GM12878 (cell line): ENCODE results near the gene SRF. TPM values are rescaled to one million over a fixed set of nuclear protein-coding genes. Genes with fewer than 3 reads are reported as not detected.

Source experiments
- ATAC-seq: fragments of 200-7000 bp; cut with Tn5 transposase; 3 replicates; pipeline ENCODE4 v1.9.1; 2020; ENCODE audit warnings: mild to moderate bottlenecking, moderate library complexity
- BruUV-seq: library from RNA; stranded (reverse); fragments of 400-500 nt; replicated peaks from 2 replicates; lab custom pipeline; 2021; lab: Mats Ljungman, UMichigan
- CTCF ChIA-PET: fragments of 300-600 bp; sonication (Branson Sonifier 250); formaldehyde crosslinking; extraction: SDS; loops from one replicate; lab custom pipeline; 2021; ENCODE audit warnings: inconsistent platforms; lab: Yijun Ruan, JAX
- POLR2A ChIA-PET: fragments of 350-600 bp; formaldehyde crosslinking; extraction: SDS; loops from one replicate; lab custom pipeline; 2021; ENCODE audit warnings: inconsistent platforms; lab: Charles Lee
- RAD21 ChIA-PET: fragments of 300-600 bp; sonication (Branson Sonifier 250); formaldehyde crosslinking; loops from one replicate; lab custom pipeline; 2023; ENCODE audit warnings: antibody characterized with exemption; ENCODE audit not compliant: unreplicated experiment; lab: Charles Lee
- SMC1A ChIA-PET: fragments of 300-600 bp; sonication (Branson Sonifier 250); formaldehyde crosslinking; loops from one replicate; lab custom pipeline; 2023; ENCODE audit not compliant: unreplicated experiment, uncharacterized antibody; lab: Charles Lee
- DNase-seq: peaks from one replicate; pipeline ENCODE4 v3.0.0-alpha.2; 2011; ENCODE audit warnings: low read depth, low spot score
- FAIRE-seq: peaks from 3 replicates; lab custom pipeline; 2011; peaks lifted over from hg19 to GRCh38; lab: Jason Lieb, UNC
- H2AFZ ChIP-seq: 2 replicates; pipeline ENCODE4 v1.6.0; 2011; ENCODE audit warnings: low read depth, low read length, control low read depth; ENCODE audit not compliant: control insufficient read depth
- H3K27ac ChIP-seq: 2 replicates; pipeline ENCODE4 v1.5.1; 2011; ENCODE audit warnings: control low read depth; ENCODE audit not compliant: control insufficient read depth, insufficient read depth
- H3K27me3 ChIP-seq, 2 experiments: replicated peaks in 1 of 2; 2 replicates each; pipeline versions ENCODE4 v1.6.0 to v1.6.1; 2011; ENCODE audit warnings: low read length in 1 of 2; ENCODE audit not compliant: control insufficient read depth in 2 of 2, insufficient read depth in 2 of 2
- H3K36me3 ChIP-seq, 2 experiments: 2 replicates each; pipeline ENCODE4 v1.5.1; 2011; ENCODE audit warnings: low read length in 1 of 2; ENCODE audit not compliant: control insufficient read depth in 2 of 2, insufficient read depth in 2 of 2
- H3K4me1 ChIP-seq: 2 replicates; pipeline ENCODE4 v1.6.1; 2011; ENCODE audit warnings: mild to moderate bottlenecking, low read length, moderate library complexity, mixed read lengths; ENCODE audit not compliant: control insufficient read depth, insufficient read depth
- H3K4me2 ChIP-seq: 2 replicates; pipeline ENCODE4 v1.6.0; 2011; ENCODE audit warnings: control low read depth; ENCODE audit not compliant: control insufficient read depth, insufficient read depth
- H3K4me3 ChIP-seq: fragments of 200-600 bp; sonication (generic); 2 replicates; pipeline ENCODE4 v1.5.1; 2016
- H3K79me2 ChIP-seq: 2 replicates; pipeline ENCODE4 v1.6.0; 2011; ENCODE audit warnings: low read length; ENCODE audit not compliant: control insufficient read depth, insufficient read depth
- H3K9ac ChIP-seq: 2 replicates; pipeline ENCODE4 v1.8.0; 2011; ENCODE audit warnings: low read length, control low read depth, mixed read lengths; ENCODE audit not compliant: control insufficient read depth, insufficient read depth
- H3K9me3 ChIP-seq: replicated peaks from 3 replicates; pipeline ENCODE4 v1.5.1; 2011; ENCODE audit warnings: mild to moderate bottlenecking, low read length; ENCODE audit not compliant: control insufficient read depth, insufficient read depth
- H4K20me1 ChIP-seq: 2 replicates; pipeline ENCODE4 v1.6.0; 2011; ENCODE audit not compliant: control insufficient read depth, insufficient read depth
- ATF7 ChIP-seq: fragments of 450-650 bp; IDR thresholded peaks from 2 replicates; pipeline ENCODE4 v1.6.1; 2016; ENCODE audit warnings: low read depth, mild to moderate bottlenecking
- RUNX3 ChIP-seq: IDR thresholded peaks from 2 replicates; pipeline ENCODE4 v1.6.1; 2012; ENCODE audit warnings: low read length, inconsistent platforms
- SMAD1 ChIP-seq: fragments of 450-650 bp; IDR thresholded peaks from 2 replicates; pipeline ENCODE4 v1.6.1; 2018; ENCODE audit warnings: mild to moderate bottlenecking, low read depth; ENCODE audit not compliant: partially characterized antibody
- WGBS: methylation state at CpG from one replicate; pipeline ENCODE4 v1.1.6; 2016; ENCODE audit warnings: low lambda C conversion rate; ENCODE audit not compliant: insufficient replicate concordance, insufficient coverage; ENCODE audit errors: missing lambda C conversion rate; 5-methylcytosine and 5-hydroxymethylcytosine counted together
- in situ Hi-C: fragments of 300-500 bp; cut with MboI; formaldehyde crosslinking; loops from 9 replicates; pipeline ENCODE4 v1.14.3; 2018; ENCODE audit warnings: mixed read lengths
- intact Hi-C: fragments of 100-400 bp; cut with micrococcal nuclease; formaldehyde crosslinking; loops from one replicate; pipeline ENCODE4 v1.14.2; 2022; ENCODE audit not compliant: unreplicated experiment
- polyA plus RNA-seq, 11 experiments: library from polyadenylated mRNA; depleted of rRNA in 4 of 11; unstranded in 6 of 11; stranded (reverse) in 5 of 11; fragments of >200 nt; fragmentation: Nextera tagmentation in 4 of 11; fragmentation: Illumina TruSeq in 1 of 11; extraction: Ambion mirVana in 4 of 11; extraction: Trizol in 1 of 11; gene quantifications; 1 replicate in 1 of 11; 2 replicates in 10 of 11; pipeline versions ENCODE4 v1.2.1 to v1.2.3, GENCODE V29; 2011 to 2016; ENCODE audit warnings: inconsistent platforms in 2 of 11, missing spikeins in 2 of 11, low read depth in 1 of 11
- total RNA-seq, 4 experiments: library from RNA; depleted of rRNA in 3 of 4; stranded (reverse); fragments of >200 nt in 3 of 4; fragmentation: Illumina TruSeq in 1 of 4; extraction: Trizol in 1 of 4; gene quantifications; 2 replicates each; pipeline versions ENCODE4 v1.2.1 to v1.2.3, GENCODE V29; 2013 to 2021
- TF ChIP-seq, protein P1 (sequence below): fragments of 450-650 bp; IDR thresholded peaks from 2 replicates; pipeline ENCODE4 v1.6.1; 2018; ENCODE audit warnings: borderline replicate concordance, mild to moderate bottlenecking; ENCODE audit not compliant: partially characterized antibody
- TF ChIP-seq, protein P2 (sequence below): IDR thresholded peaks from 2 replicates; pipeline ENCODE4 v1.6.1; 2012; ENCODE audit warnings: low read depth, low read length, improper control_type of control experiment
- TF ChIP-seq, protein P3 (sequence below): fragments of 450-650 bp; IDR thresholded peaks from 2 replicates; pipeline ENCODE4 v1.6.1; 2016; ENCODE audit warnings: mild to moderate bottlenecking
- TF ChIP-seq, protein P4 (sequence below): fragments of 450-650 bp; IDR thresholded peaks from 2 replicates; pipeline ENCODE4 v1.6.1; 2017; ENCODE audit warnings: mild to moderate bottlenecking, low read depth, inconsistent platforms; ENCODE audit not compliant: poor library complexity, severe bottlenecking
- TF ChIP-seq, protein P5 (sequence below): fragments of 450-650 bp; IDR thresholded peaks from 2 replicates; pipeline ENCODE4 v1.6.1; 2017; ENCODE audit warnings: mild to moderate bottlenecking, moderate library complexity
- TF ChIP-seq, protein P6 (sequence below): IDR thresholded peaks from 2 replicates; pipeline ENCODE4 v1.6.1; 2012; ENCODE audit warnings: low read depth, low read length, improper control_type of control experiment

The SRF gene
- total and polyA plus RNA-seq, 10 of the 15 experiments (the other 5 are each of a cell fraction or from before 2014, with no cell fraction given): 2.3 to 56.3 (median 28.2) TPM

DNA sequence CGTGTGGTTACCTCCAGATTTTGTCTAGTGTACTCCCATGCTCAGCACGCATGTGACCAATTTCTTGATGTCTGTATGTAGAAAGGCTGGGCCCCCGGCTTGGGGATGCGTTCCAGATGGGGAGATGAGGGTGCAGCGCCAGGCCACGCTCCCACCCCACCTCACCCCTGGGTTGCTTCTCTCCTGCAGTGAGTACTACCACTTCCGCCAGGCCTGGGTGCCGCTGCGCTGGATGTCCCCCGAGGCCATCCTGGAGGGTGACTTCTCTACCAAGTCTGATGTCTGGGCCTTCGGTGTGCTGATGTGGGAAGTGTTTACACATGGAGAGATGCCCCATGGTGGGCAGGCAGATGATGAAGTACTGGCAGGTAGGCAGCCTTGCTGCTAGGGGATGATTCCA lies 11.5 kb upstream of the SRF start:
- H4K20me1 ChIP-seq: no peaks in the 10 kb centered on the region
- POLR2A ChIA-PET: no interaction called here
- TF ChIP-seq, protein P1, sequence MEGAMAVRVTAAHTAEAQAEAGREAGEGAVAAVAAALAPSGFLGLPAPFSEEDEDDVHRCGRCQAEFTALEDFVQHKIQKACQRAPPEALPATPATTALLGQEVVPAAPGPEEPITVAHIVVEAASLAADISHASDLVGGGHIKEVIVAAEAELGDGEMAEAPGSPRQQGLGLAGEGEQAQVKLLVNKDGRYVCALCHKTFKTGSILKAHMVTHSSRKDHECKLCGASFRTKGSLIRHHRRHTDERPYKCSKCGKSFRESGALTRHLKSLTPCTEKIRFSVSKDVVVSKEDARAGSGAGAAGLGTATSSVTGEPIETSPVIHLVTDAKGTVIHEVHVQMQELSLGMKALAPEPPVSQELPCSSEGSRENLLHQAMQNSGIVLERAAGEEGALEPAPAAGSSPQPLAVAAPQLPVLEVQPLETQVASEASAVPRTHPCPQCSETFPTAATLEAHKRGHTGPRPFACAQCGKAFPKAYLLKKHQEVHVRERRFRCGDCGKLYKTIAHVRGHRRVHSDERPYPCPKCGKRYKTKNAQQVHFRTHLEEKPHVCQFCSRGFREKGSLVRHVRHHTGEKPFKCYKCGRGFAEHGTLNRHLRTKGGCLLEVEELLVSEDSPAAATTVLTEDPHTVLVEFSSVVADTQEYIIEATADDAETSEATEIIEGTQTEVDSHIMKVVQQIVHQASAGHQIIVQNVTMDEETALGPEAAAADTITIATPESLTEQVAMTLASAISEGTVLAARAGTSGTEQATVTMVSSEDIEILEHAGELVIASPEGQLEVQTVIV: no peak
- TF ChIP-seq RUNX3 (no peak), ATF7 (no peak), SMAD1 (no peak)
- TF ChIP-seq, protein P2, sequence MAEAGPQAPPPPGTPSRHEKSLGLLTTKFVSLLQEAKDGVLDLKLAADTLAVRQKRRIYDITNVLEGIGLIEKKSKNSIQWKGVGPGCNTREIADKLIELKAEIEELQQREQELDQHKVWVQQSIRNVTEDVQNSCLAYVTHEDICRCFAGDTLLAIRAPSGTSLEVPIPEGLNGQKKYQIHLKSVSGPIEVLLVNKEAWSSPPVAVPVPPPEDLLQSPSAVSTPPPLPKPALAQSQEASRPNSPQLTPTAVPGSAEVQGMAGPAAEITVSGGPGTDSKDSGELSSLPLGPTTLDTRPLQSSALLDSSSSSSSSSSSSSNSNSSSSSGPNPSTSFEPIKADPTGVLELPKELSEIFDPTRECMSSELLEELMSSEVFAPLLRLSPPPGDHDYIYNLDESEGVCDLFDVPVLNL: no peak
- TF ChIP-seq, protein P3, sequence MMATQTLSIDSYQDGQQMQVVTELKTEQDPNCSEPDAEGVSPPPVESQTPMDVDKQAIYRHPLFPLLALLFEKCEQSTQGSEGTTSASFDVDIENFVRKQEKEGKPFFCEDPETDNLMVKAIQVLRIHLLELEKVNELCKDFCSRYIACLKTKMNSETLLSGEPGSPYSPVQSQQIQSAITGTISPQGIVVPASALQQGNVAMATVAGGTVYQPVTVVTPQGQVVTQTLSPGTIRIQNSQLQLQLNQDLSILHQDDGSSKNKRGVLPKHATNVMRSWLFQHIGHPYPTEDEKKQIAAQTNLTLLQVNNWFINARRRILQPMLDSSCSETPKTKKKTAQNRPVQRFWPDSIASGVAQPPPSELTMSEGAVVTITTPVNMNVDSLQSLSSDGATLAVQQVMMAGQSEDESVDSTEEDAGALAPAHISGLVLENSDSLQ: no peak
- TF ChIP-seq, protein P4, sequence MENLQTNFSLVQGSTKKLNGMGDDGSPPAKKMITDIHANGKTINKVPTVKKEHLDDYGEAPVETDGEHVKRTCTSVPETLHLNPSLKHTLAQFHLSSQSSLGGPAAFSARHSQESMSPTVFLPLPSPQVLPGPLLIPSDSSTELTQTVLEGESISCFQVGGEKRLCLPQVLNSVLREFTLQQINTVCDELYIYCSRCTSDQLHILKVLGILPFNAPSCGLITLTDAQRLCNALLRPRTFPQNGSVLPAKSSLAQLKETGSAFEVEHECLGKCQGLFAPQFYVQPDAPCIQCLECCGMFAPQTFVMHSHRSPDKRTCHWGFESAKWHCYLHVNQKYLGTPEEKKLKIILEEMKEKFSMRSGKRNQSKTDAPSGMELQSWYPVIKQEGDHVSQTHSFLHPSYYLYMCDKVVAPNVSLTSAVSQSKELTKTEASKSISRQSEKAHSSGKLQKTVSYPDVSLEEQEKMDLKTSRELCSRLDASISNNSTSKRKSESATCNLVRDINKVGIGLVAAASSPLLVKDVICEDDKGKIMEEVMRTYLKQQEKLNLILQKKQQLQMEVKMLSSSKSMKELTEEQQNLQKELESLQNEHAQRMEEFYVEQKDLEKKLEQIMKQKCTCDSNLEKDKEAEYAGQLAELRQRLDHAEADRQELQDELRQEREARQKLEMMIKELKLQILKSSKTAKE: no peak
- TF ChIP-seq, protein P5, sequence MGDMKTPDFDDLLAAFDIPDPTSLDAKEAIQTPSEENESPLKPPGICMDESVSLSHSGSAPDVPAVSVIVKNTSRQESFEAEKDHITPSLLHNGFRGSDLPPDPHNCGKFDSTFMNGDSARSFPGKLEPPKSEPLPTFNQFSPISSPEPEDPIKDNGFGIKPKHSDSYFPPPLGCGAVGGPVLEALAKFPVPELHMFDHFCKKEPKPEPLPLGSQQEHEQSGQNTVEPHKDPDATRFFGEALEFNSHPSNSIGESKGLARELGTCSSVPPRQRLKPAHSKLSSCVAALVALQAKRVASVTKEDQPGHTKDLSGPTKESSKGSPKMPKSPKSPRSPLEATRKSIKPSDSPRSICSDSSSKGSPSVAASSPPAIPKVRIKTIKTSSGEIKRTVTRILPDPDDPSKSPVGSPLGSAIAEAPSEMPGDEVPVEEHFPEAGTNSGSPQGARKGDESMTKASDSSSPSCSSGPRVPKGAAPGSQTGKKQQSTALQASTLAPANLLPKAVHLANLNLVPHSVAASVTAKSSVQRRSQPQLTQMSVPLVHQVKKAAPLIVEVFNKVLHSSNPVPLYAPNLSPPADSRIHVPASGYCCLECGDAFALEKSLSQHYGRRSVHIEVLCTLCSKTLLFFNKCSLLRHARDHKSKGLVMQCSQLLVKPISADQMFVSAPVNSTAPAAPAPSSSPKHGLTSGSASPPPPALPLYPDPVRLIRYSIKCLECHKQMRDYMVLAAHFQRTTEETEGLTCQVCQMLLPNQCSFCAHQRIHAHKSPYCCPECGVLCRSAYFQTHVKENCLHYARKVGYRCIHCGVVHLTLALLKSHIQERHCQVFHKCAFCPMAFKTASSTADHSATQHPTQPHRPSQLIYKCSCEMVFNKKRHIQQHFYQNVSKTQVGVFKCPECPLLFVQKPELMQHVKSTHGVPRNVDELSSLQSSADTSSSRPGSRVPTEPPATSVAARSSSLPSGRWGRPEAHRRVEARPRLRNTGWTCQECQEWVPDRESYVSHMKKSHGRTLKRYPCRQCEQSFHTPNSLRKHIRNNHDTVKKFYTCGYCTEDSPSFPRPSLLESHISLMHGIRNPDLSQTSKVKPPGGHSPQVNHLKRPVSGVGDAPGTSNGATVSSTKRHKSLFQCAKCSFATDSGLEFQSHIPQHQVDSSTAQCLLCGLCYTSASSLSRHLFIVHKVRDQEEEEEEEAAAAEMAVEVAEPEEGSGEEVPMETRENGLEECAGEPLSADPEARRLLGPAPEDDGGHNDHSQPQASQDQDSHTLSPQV: no peak
- TF ChIP-seq, protein P6, sequence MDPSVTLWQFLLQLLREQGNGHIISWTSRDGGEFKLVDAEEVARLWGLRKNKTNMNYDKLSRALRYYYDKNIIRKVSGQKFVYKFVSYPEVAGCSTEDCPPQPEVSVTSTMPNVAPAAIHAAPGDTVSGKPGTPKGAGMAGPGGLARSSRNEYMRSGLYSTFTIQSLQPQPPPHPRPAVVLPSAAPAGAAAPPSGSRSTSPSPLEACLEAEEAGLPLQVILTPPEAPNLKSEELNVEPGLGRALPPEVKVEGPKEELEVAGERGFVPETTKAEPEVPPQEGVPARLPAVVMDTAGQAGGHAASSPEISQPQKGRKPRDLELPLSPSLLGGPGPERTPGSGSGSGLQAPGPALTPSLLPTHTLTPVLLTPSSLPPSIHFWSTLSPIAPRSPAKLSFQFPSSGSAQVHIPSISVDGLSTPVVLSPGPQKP: no peak
- TF ChIP-seq, all 136 proteins: peak for 0
- CTCF ChIA-PET: no interaction called here
- WGBS: 70% methylated on average over 11 of the region's 11 CpGs
- ATAC-seq (no peak), DNase-seq (no peak), FAIRE-seq (no peak)
- Histone ChIP-seq H3K27me3 (no peaks in the 10 kb centered on the region), H3K36me3 (no peaks in the 10 kb centered on the region), H3K4me1 (no peaks in the 10 kb centered on the region), H2AFZ (no peak overlapping the region), H3K79me2 (no peaks in the 10 kb centered on the region), H3K27ac (no peak overlapping the region), H3K4me2 (no peak overlapping the region), H3K4me3 (no peak overlapping the region), H3K9ac (no peak overlapping the region), H3K9me3 (no peaks in the 10 kb centered on the region)
- intact Hi-C loops: no loop called here
- SMC1A ChIA-PET: no interaction called here
- RAD21 ChIA-PET: interaction anchor here (1.1 kb wide), 1 partner anchor 16 kb away, joined by 3 read pairs; no protein-coding TSS in a partner anchor
- in situ Hi-C loops: no loop called here
- BruUV-seq: no TSS peak
